Measurements from ENCODE around the gene OR5P2.
A peak's percentile ranks its signal among the peaks of the same experiment; 100 is the strongest.
"Not testable (repeated sequence)": the region's sequence is repeated elsewhere in the genome, so short reads cannot be mapped to it uniquely, and the experiment has no call there.

OR5P2 gene

GRCh38 chr11:7796842-7797241, at the start of gene OR5P2:
OR5P2 (minus strand) TSS chr11:7796942; CDS start chr11:7796942, 0 bp downstream.
- DNase-seq (ENCODE audit: low spot score), result no peak

GRCh38 chr11:7846003-7846402, 49.3 kb upstream of the OR5P2 start:
- DNase-seq (ENCODE audit: low spot score), result no peak

GRCh38 chr11:7844986-7845385, 48.2 kb upstream of the OR5P2 start:
- DNase-seq (ENCODE audit: low spot score), result no peak

GRCh38 chr11:7844521-7844920, 47.8 kb upstream of the OR5P2 start:
- DNase-seq (ENCODE audit: low spot score), result no peak

GRCh38 chr11:7840578-7840977, 43.8 kb upstream of the OR5P2 start:
- DNase-seq (ENCODE audit: low spot score), result no peak

- no peak for DNase-seq (ENCODE audit: low spot score)
Measured at GRCh38 chr11:7833527-7833926, 36.8 kb upstream of the OR5P2 start.

- no peak for DNase-seq (ENCODE audit: low spot score)
Measured at GRCh38 chr11:7830740-7831139, 34.0 kb upstream of the OR5P2 start, which contains the start of gene OR5P3. OR5P3 (minus strand) TSS chr11:7830840.

- DNase-seq (ENCODE audit: low spot score), result no peak
Measured at GRCh38 chr11:7826324-7826723, 29.6 kb upstream of the OR5P2 start.

GRCh38 chr11:7820417-7820816, 23.7 kb upstream of the OR5P2 start:
- not testable (repeated sequence) for DNase-seq (ENCODE audit: low spot score)

GRCh38 chr11:7814897-7815296, 18.2 kb upstream of the OR5P2 start:
- not testable (repeated sequence) for DNase-seq (ENCODE audit: low spot score)

GRCh38 chr11:7810301-7810700, 13.6 kb upstream of the OR5P2 start:
- DNase-seq (ENCODE audit: low spot score), result not testable (repeated sequence)

GRCh38 chr11:7793233-7793632, 3.5 kb downstream of the OR5P2 start:
- peak; percentile 36 for DNase-seq (ENCODE audit: low spot score)

GRCh38 chr11:7787239-7787638, 9.5 kb downstream of the OR5P2 start:
- DNase-seq (ENCODE audit: low spot score), result no peak

GRCh38 chr11:7775689-7776088, 21.1 kb downstream of the OR5P2 start:
- no peak for DNase-seq (ENCODE audit: low spot score)

- not testable (repeated sequence) for DNase-seq (ENCODE audit: low spot score)
Measured at GRCh38 chr11:7764301-7764700, 32.4 kb downstream of the OR5P2 start.

GRCh38 chr11:7759010-7759409, 37.7 kb downstream of the OR5P2 start:
- DNase-seq (ENCODE audit: low spot score), result no peak

GRCh38 chr11:7749456-7749855, 47.3 kb downstream of the OR5P2 start:
- no peak for DNase-seq (ENCODE audit: low spot score)

Data from kidney tubule cell (primary cell).